HEK293T (cell line): ENCODE data around the gene LSM4.

Source experiments
- FOXA1 ChIP-seq: fragments of 450-650 bp; IDR thresholded peaks from 2 replicates; pipeline ENCODE4 v1.6.1; 2016; ENCODE audit warnings: mild to moderate bottlenecking
- FOXK2 ChIP-seq: fragments of 450-650 bp; IDR thresholded peaks from 2 replicates; pipeline ENCODE4 v1.6.1; 2016; ENCODE audit warnings: mild to moderate bottlenecking
- L3MBTL2 ChIP-seq: fragments of 450-650 bp; conservative IDR thresholded peaks from 2 replicates; pipeline ENCODE4 v1.6.1; 2016; ENCODE audit warnings: mild to moderate bottlenecking
- NFRKB ChIP-seq: fragments of 450-650 bp; IDR thresholded peaks from 2 replicates; pipeline ENCODE4 v1.6.1; 2016; ENCODE audit warnings: mild to moderate bottlenecking, moderate library complexity

DNA sequence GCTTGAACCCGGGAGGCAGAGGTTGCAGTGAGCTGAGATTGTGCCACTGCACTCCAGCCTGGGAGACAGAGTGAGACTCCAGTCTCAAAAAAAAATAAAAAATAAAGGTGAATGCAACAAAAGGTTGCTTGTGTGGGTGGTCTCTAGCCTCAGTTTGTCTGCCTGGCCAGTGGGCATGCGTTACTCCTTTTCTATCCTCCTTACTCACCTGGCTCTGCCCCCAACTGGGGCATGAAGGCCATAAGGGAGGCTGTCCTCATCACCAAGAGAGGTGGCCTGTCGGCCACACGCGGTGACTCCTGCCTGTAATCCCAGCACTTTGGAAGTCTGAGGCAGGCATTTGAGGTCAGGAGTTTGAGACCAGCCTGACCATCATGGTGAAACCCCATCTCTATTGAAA, 39.5 kb downstream of the LSM4 start:
- TF ChIP-seq FOXA1, result no peak
- TF ChIP-seq FOXK2, result no peak
- no peak for TF ChIP-seq NFRKB
- TF ChIP-seq L3MBTL2, result no peak
